Colonic mucosa (tissue), 4 donors: ENCODE data around the gene ACER2. TPM values are rescaled to one million over a fixed set of nuclear protein-coding genes. Genes with fewer than 3 reads are reported as not detected.

Experiments
- DNase-seq: peaks from one replicate; pipeline ENCODE4 v3.0.0-alpha.2; 2020
- H3K27ac ChIP-seq: fragments of 200-600 bp; one replicate; pipeline ENCODE4 v1.8.0; 2021
- H3K27me3 ChIP-seq: fragments of 200-600 bp; one replicate; pipeline ENCODE4 v1.8.0; 2021
- H3K36me3 ChIP-seq: fragments of 200-600 bp; one replicate; pipeline ENCODE4 v1.8.0; 2021
- H3K4me1 ChIP-seq: fragments of 200-600 bp; one replicate; pipeline ENCODE4 v1.8.0; 2021; ENCODE audit warnings: mild to moderate bottlenecking
- H3K4me3 ChIP-seq: fragments of 200-600 bp; one replicate; pipeline ENCODE4 v1.8.0; 2021
- H3K9ac ChIP-seq, 2 donors: one replicate each; pipeline ENCODE4 v1.7.0; 2013; ENCODE audit warnings: control low read depth in 2 of 2, low read depth in 2 of 2, low read length in 2 of 2
- H3K9me3 ChIP-seq: fragments of 200-600 bp; one replicate; pipeline ENCODE4 v1.8.0; 2021
- intact Hi-C: fragments of 100-400 bp; cut with DNase I; formaldehyde crosslinking; loops from one replicate; pipeline ENCODE4 v1.14.1; 2022
- total RNA-seq, 2 donors: library from RNA; stranded (reverse); fragmentation: NEBNext Ultra II Directional in 1 of 2; extraction: Animal tissue kit (Norgen Biotek cat#: 25700) in 1 of 2; gene quantifications; one replicate each; pipeline ENCODE4 v1.2.1, GENCODE V29; 2021
- TF ChIP-seq, protein P1 (sequence below): fragments of 200-600 bp; IDR thresholded peaks from one replicate; pipeline ENCODE4 v1.8.0; 2022; ENCODE audit warnings: antibody characterized with exemption, mild to moderate bottlenecking
- donor health status: healthy.
- donor health status: DM: no; HTN: no; CAD: no.
- donor health status: DM: no; HTN: no; CAD: no.

Gene ACER2
- total RNA-seq, 2 donors from 2014 or later, result 10.6 to 11.9 TPM

DNA sequence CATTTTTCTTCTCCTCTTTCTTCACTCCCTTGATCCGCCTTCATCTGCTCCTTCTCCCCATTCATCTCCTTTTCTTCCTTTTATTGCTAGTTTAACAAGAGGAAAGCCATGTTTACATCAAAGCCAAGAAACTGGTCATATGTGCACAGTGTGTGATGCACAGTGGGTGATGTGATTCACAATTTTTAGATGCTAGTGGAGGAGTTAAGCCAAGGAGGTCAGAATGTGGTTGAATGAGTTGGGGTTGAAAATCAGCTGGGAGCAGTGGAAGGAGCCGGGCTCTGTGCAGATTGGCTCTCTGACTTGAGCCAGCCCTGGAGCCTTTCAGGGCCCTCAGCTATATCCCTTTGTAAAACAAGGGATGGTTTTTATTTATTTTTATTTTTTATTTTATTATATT, 7.3 kb downstream of the ACER2 start:
- Histone ChIP-seq H3K27ac (no peak overlapping the region), H3K9me3 (no peaks in the 10 kb centered on the region), H3K4me1 (no peaks in the 10 kb centered on the region), H3K4me3 (no peak overlapping the region), H3K9ac (no peak overlapping the region), H3K36me3 (no peaks in the 10 kb centered on the region), H3K27me3 (no peaks in the 10 kb centered on the region)
- TF ChIP-seq, protein P1, sequence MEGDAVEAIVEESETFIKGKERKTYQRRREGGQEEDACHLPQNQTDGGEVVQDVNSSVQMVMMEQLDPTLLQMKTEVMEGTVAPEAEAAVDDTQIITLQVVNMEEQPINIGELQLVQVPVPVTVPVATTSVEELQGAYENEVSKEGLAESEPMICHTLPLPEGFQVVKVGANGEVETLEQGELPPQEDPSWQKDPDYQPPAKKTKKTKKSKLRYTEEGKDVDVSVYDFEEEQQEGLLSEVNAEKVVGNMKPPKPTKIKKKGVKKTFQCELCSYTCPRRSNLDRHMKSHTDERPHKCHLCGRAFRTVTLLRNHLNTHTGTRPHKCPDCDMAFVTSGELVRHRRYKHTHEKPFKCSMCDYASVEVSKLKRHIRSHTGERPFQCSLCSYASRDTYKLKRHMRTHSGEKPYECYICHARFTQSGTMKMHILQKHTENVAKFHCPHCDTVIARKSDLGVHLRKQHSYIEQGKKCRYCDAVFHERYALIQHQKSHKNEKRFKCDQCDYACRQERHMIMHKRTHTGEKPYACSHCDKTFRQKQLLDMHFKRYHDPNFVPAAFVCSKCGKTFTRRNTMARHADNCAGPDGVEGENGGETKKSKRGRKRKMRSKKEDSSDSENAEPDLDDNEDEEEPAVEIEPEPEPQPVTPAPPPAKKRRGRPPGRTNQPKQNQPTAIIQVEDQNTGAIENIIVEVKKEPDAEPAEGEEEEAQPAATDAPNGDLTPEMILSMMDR, result no peak
- DNase-seq, result no peak
- intact Hi-C loops, result no loop called here

DNA sequence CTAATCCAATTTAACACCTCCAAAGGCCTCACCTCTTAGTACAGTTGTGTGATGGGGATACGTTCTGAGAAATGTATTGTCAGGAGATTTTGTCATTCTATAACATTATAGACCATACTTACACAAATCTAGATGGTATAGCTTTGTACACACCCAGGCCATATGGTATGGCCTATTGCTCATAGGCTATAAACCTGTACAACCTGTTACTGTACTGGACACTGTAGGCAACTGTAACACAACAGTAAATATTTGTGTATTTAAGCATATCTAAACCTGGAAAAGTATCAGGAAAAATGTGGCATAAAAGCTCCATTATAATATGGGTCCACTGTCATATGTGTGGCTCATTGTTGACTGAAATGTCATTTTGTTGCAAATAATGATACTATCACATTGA, 12.1 kb downstream of the ACER2 start:
- TF ChIP-seq, protein P1, result no peak
- Histone ChIP-seq H3K9ac (no peak overlapping the region), H3K9me3 (no peaks in the 10 kb centered on the region), H3K27ac (no peak overlapping the region), H3K4me3 (no peak overlapping the region), H3K4me1 (no peaks in the 10 kb centered on the region), H3K36me3 (no peaks in the 10 kb centered on the region), H3K27me3 (no peaks in the 10 kb centered on the region)
- intact Hi-C loops, result no loop called here
- DNase-seq, result no peak

DNA sequence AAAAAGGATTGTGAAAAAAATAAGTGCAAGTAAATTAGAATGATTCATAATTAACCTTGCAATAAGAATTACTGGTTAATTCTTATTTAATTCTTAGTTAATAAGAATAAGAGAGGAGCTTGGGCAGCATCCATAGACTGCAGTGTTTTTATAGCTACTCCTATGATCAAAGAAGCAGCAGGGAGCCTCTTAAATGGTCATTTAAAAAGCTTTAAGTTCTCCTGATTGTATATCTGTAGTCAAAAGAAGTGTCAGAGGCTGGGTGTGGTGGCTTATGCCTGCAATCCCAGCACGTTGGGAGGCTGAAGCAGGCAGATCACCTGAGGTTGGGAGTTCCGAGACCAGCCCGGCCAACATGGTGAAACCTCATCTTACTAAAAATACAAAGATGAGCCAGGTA, 14.4 kb downstream of the ACER2 start:
- Histone ChIP-seq H3K36me3 (no peaks in the 10 kb centered on the region), H3K4me1 (no peaks in the 10 kb centered on the region), H3K4me3 (no peak overlapping the region), H3K27me3 (no peaks in the 10 kb centered on the region), H3K9ac (no peak overlapping the region), H3K9me3 (no peaks in the 10 kb centered on the region), H3K27ac (no peak overlapping the region)
- intact Hi-C loops, result no loop called here
- TF ChIP-seq, protein P1, result no peak
- no peak for DNase-seq

DNA sequence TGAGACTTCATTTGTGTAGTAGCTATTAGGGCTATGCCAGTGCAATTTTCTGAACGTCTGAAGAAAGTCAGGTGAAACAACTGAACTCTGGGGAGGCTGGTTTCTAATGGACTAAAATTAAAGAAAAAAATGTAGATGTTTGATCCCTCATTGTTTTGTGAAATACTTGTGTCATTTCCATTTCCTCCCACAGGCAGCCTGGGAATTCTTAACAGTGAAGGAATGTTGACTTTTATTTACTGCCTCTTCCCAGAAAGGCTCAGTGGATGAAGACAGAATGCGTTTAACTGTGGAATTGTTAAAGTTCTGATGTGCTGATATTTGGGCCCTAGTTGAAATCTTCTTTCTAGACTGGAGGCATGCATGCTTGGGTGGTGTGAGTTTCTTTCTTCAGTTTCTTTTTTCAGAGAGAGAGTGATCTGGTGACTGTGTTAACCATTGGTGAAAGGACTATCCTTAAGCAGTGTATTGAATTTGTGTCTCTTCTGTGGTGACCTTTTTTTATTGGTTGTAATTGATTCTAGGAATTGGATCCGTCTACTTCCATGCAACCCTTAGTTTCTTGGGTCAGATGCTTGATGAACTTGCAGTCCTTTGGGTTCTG, 15.5 kb downstream of the ACER2 start:
- intact Hi-C loops, result no loop called here
- TF ChIP-seq, protein P1, result no peak
- H3K4me3 ChIP-seq, result no peak overlapping the region
- DNase-seq, result no peak
- H3K9me3 ChIP-seq, result no peaks in the 10 kb centered on the region
- no peaks in the 10 kb centered on the region for H3K4me1 ChIP-seq
- no peak overlapping the region for H3K27ac ChIP-seq
- H3K36me3 ChIP-seq, result no peaks in the 10 kb centered on the region
- no peak overlapping the region for H3K9ac ChIP-seq
- H3K27me3 ChIP-seq, result no peaks in the 10 kb centered on the region

DNA sequence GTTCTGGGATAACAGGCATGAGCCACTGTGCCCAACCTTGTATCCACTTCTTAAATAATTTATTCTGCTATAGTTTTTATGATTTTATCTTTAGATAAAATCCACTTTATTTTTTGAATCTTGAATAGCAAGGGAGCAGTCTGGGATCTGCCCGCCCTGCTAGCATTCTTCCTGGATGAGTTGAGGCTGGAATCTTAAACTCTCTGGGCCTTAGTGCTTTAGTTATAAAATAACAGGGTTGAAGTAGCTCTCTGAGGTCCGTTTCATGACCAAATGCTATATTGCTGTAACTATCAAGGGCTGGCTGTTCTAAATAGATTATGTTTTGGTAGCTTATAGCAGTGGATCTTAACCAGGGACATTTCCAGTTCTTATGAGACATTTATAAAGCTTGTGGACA, 20.8 kb downstream of the ACER2 start:
- intact Hi-C loops, result no loop called here

More for the DNA sequence above, 20.8 kb downstream of the ACER2 start:
- Histone ChIP-seq H3K4me3 (no peak overlapping the region), H3K27me3 (no peaks in the 10 kb centered on the region), H3K9ac (no peak overlapping the region), H3K27ac (no peak overlapping the region), H3K4me1 (no peaks in the 10 kb centered on the region), H3K36me3 (no peaks in the 10 kb centered on the region), H3K9me3 (no peaks in the 10 kb centered on the region)
- DNase-seq, result no peak
- TF ChIP-seq, protein P1, result no peak
